SH-SY5Y (cell line): ENCODE measurements around the gene ATPAF1.

ENCODE experiments used
- GATA2 ChIP-seq: IDR thresholded peaks from 2 replicates; pipeline ENCODE4 v1.6.1; 2011; ENCODE audit warnings: mild to moderate bottlenecking, low read depth, low read length
- GATA3 ChIP-seq: IDR thresholded peaks from 2 replicates; pipeline ENCODE4 v1.6.1; 2011; ENCODE audit warnings: low read depth, mild to moderate bottlenecking, low read length, moderate library complexity

Gene ATPAF1

GRCh38 chr1:46642115-46642680 lies 26.0 kb downstream of the ATPAF1 start:
- TF ChIP-seq GATA2 = 0 out of 2 replicates have a peak, but pooled peaks have one; percentile 26
- no peak for TF ChIP-seq GATA3

DNA sequence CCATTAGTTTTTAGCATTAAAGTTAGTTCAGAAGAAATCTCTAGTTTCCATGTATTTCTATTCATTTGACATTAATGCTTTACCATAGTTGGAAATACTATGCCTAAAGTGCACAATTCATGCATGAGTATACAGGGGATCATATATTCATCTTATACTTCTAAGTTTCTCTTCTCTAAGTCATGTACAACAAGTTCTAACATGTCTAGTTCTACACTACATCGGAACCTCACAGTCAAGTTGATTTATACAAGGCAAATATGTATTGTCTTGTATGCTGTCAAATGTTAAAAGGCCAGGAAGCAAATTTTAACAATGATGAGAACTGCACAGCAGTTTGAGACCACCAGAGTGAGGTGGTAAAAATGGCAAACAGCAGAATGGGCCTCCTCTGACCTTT lies 28.6 kb downstream of the ATPAF1 start:
- no peak for TF ChIP-seq GATA2
- TF ChIP-seq GATA3 = no peak

DNA sequence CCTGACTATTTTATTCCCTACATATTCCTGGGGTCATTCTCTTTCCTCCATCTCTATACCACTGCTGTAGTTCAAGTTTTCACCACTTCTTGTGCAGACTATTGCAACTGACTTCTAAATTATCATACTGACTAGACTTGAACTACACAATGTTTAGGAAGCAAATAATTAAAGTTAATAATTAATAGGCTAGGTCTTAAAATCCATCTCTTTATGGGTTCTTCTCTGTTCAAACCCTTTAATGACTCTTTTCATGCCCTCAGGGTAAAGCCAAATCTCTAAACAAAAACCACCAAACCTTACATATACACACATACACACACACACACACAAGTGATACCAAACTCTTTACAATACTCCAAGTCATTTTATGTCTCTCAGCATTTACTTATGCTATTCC lies 29.2 kb downstream of the ATPAF1 start:
- TF ChIP-seq GATA2 = no peak
- no peak for TF ChIP-seq GATA3

GRCh38 chr1:46637444-46638083 lies 30.6 kb downstream of the ATPAF1 start:
- TF ChIP-seq GATA2 (no peak), GATA3 (no peak)

DNA sequence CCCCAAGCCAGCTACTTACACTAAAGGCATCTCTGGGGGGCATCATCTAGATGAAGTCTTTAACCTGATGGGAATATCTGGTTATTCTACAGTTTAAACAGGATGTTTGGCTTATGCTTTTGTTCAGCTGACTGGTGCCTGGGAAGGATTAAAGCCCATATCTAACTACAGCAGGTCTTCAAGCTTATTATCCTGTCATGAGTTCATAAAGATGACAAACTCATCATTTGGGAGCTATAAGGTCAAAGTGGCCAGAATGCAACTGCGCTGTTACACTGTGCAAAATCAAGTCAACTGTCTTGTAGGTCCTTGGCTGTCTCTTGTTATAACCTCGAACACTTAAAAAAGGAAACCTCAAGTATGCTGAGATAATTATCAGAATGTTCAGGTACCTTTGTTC lies 33.0 kb downstream of the ATPAF1 start:
- TF ChIP-seq GATA2 (no peak), GATA3 (no peak)

DNA sequence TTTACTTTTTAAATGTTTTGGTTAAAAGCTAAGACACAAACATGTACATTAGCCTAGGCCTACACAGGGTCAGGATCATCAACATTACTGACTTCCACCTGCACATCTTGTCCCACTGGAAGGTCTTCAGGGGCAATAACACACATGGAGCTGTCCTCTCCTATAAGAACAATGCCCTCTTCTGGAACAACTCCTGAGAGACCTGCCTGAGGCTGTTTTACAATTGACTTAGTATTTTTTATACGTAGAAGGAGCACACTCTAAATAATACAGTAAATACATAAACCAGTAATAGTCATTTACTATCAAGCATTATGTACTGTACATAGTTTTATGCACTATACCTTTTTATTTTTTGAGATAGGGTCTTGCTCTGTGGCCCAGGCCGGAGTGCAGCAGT lies 37.4 kb downstream of the ATPAF1 start:
- TF ChIP-seq GATA2 (no peak), GATA3 (no peak)

GRCh38 chr1:46623743-46624644 lies 44.2 kb downstream of the ATPAF1 start:
- TF ChIP-seq GATA2 = no peak
- no peak for TF ChIP-seq GATA3

DNA sequence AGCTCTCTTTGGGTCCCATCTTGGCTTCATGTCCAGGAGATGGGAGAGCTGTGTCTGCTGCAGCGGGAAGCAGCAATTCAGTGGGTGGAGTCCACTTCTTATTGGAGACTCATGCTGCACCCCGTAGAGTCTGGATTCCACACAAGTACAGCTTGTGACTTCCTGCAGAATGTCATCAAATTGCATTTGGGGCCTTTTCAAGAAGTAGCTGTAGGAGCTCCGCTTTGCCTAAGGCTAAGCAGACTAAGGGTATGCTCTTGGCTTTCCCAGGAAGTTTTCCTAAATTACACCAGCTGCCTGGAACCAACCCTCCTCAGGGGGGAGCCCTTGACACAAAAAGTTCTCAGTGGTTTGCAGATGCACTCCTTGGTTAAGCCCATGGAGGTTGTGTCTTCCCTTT lies 45.8 kb downstream of the ATPAF1 start:
- TF ChIP-seq GATA2 = no peak
- no peak for TF ChIP-seq GATA3

- TF ChIP-seq GATA3 = no peak
- no peak for TF ChIP-seq GATA2
These were observed 46.2 kb downstream of the ATPAF1 start for GRCh38 chr1:46621930-46622329.

DNA sequence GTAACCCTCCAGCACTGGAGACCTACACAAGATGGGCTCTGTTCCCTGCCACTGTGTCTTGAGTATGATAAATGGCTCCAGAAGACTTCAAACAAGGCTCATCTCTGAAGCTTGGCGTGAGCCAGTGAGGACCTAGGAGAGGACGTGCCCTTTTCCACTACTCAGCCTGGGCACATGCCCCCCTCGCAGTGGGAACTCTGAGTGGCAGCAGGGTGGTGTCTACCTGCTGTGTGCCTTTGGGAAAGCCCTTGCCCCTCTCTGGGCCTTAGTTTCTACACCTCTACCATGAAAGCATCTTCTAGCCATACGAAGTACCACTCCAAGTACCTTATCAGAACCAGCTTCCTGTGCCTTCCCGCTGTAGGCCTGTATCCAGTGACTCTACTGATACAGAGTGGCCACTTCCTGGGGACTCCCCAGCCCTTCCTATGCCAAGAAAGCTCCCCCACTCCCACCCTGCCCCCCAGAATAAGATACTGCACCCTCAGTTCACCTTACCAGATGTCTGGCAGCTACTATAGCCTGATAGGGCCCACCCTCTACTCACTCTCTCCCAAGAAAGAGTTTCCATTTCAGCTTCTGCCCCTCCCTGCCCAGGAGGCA lies 48.4 kb downstream of the ATPAF1 start:
- no peak for TF ChIP-seq GATA2
- TF ChIP-seq GATA3 = no peak

GRCh38 chr1:46618754-46619415 lies 49.3 kb downstream of the ATPAF1 start:
- TF ChIP-seq GATA3 (no peak), GATA2 (no peak)

DNA sequence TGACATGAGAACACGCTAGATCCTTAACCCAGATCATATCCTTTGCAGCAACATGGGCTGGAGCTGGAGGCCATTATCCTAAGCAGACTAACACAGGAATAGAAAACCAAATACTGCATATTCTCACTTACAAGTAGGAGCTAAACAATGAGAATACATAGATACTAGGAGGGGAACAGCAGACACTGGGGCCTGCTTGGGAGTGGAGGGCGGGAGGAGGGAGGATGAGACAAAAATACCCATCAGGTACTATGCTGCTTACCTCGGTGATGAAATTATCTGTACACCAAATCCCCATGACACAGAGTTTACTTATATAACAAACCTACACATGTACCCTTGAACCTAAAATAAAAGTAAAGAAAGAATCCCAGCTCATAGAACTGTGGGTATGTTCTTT lies 50.3 kb downstream of the ATPAF1 start:
- TF ChIP-seq GATA2 = no peak
- no peak for TF ChIP-seq GATA3

- TF ChIP-seq GATA2 = no peak
- no peak for TF ChIP-seq GATA3
These were observed 50.9 kb downstream of the ATPAF1 start for GRCh38 chr1:46617108-46617800.
